Measurements from ENCODE around the gene IGSF21. TPM values are rescaled to one million over a fixed set of nuclear protein-coding genes. Genes with fewer than 3 reads are reported as not detected.
"Not testable (repeated sequence)": the region's sequence is repeated elsewhere in the genome, so short reads cannot be mapped to it uniquely, and the experiment has no call there.

The IGSF21 gene
- total RNA-seq, 1 donor from 2014 or later = 2.6 TPM

GRCh38 chr1:18352636-18353265, 245.2 kb downstream of the IGSF21 start:
- DNase-seq (ENCODE audit: low spot score) = no peak

GRCh38 chr1:18353528-18353927, 245.9 kb downstream of the IGSF21 start:
- DNase-seq (ENCODE audit: low spot score) = no peak

- no peak for DNase-seq (ENCODE audit: low spot score)
Measured at GRCh38 chr1:18353992-18354391, 246.4 kb downstream of the IGSF21 start.

GRCh38 chr1:18354612-18355011, 247.0 kb downstream of the IGSF21 start:
- DNase-seq (ENCODE audit: low spot score) = no peak

GRCh38 chr1:18357622-18358230, 250.1 kb downstream of the IGSF21 start:
- no peak for DNase-seq (ENCODE audit: low spot score)

GRCh38 chr1:18358600-18358999, 251.0 kb downstream of the IGSF21 start:
- no peak for DNase-seq (ENCODE audit: low spot score)

- DNase-seq (ENCODE audit: low spot score) = no peak
Measured at GRCh38 chr1:18360251-18360650, 252.7 kb downstream of the IGSF21 start.

GRCh38 chr1:18362150-18362549, 254.6 kb downstream of the IGSF21 start:
- no peak for DNase-seq (ENCODE audit: low spot score)

GRCh38 chr1:18363436-18363835, 255.8 kb downstream of the IGSF21 start:
- DNase-seq (ENCODE audit: low spot score) = no peak

- DNase-seq (ENCODE audit: low spot score) = no peak
Measured at GRCh38 chr1:18365099-18365705, 257.6 kb downstream of the IGSF21 start.

- not testable (repeated sequence) for DNase-seq (ENCODE audit: low spot score)
Measured at GRCh38 chr1:18372505-18372904, 264.9 kb downstream of the IGSF21 start.

- DNase-seq (ENCODE audit: low spot score) = no peak
Measured at GRCh38 chr1:18373151-18373550, 265.6 kb downstream of the IGSF21 start.

- DNase-seq (ENCODE audit: low spot score) = no peak
Measured at GRCh38 chr1:18373882-18374493, 266.4 kb downstream of the IGSF21 start.

- no peak for DNase-seq (ENCODE audit: low spot score)
Measured at GRCh38 chr1:18376661-18377060, 269.1 kb downstream of the IGSF21 start.

- no peak for DNase-seq (ENCODE audit: low spot score)
Measured at GRCh38 chr1:18380288-18380687, 272.7 kb downstream of the IGSF21 start.

GRCh38 chr1:18384059-18384458, 276.5 kb downstream of the IGSF21 start:
- no peak for DNase-seq (ENCODE audit: low spot score)

GRCh38 chr1:18384471-18384870, 276.9 kb downstream of the IGSF21 start:
- DNase-seq (ENCODE audit: low spot score) = no peak

- DNase-seq (ENCODE audit: low spot score) = no peak
Measured at GRCh38 chr1:18385239-18385790, 277.7 kb downstream of the IGSF21 start.

GRCh38 chr1:18386591-18386990, 279.0 kb downstream of the IGSF21 start:
- no peak for DNase-seq (ENCODE audit: low spot score)

- DNase-seq (ENCODE audit: low spot score) = no peak
Measured at GRCh38 chr1:18387307-18387706, 279.7 kb downstream of the IGSF21 start.

GRCh38 chr1:18390953-18391352, 283.4 kb downstream of the IGSF21 start:
- DNase-seq (ENCODE audit: low spot score) = no peak

- DNase-seq (ENCODE audit: low spot score) = no peak
Measured at GRCh38 chr1:18394563-18395156, 287.1 kb downstream of the IGSF21 start.

All from mesenteric fat pad (tissue), 1 donor.